ENCODE measurements around the gene FAM53B.
"Not testable (repeated sequence)": the region's sequence is repeated elsewhere in the genome, so short reads cannot be mapped to it uniquely, and the experiment has no call there.

Gene FAM53B

GRCh38 chr10:124591123-124591495, 153.1 kb downstream of the FAM53B start:
- DNase-seq (ENCODE audit: low read depth), result no peak
- no peak for TF ChIP-seq CTCF (IDR thresholded peaks at IDR 0.05; ENCODE audit: insufficient read depth, low read depth, low read length, missing control alignments)
- H3K4me3 ChIP-seq (ENCODE audit: low read length), result no peak overlapping the region

- peak; percentile 35 for DNase-seq (ENCODE audit: low read depth)
- TF ChIP-seq CTCF (IDR thresholded peaks at IDR 0.05; ENCODE audit: insufficient read depth, low read depth, low read length, missing control alignments), result peak; percentile 32
- no peak overlapping the region for H3K4me3 ChIP-seq (ENCODE audit: low read length)
Measured at GRCh38 chr10:124590216-124591122, 153.7 kb downstream of the FAM53B start.

GRCh38 chr10:124589491-124590041, 154.6 kb downstream of the FAM53B start:
- peak; percentile 49 for DNase-seq (ENCODE audit: low read depth)
- no peak for TF ChIP-seq CTCF (IDR thresholded peaks at IDR 0.05; ENCODE audit: insufficient read depth, low read depth, low read length, missing control alignments)
- H3K4me3 ChIP-seq (ENCODE audit: low read length), result no peak overlapping the region

GRCh38 chr10:124588736-124589490, 155.3 kb downstream of the FAM53B start:
- peak; percentile 24 for DNase-seq (ENCODE audit: low read depth)
- TF ChIP-seq CTCF (IDR thresholded peaks at IDR 0.05; ENCODE audit: insufficient read depth, low read depth, low read length, missing control alignments), result no peak
- no peak overlapping the region for H3K4me3 ChIP-seq (ENCODE audit: low read length)

- DNase-seq (ENCODE audit: low read depth); H3K4me3 ChIP-seq (ENCODE audit: low read length): not testable (repeated sequence)
Measured at GRCh38 chr10:124588341-124588735, 155.8 kb downstream of the FAM53B start.

- DNase-seq (ENCODE audit: low read depth), result no peak
- H3K4me3 ChIP-seq (ENCODE audit: low read length), result no peak overlapping the region
- no peak for TF ChIP-seq CTCF (IDR thresholded peaks at IDR 0.05; ENCODE audit: insufficient read depth, low read depth, low read length, missing control alignments)
Measured at GRCh38 chr10:124587811-124588211, 156.4 kb downstream of the FAM53B start.

- H3K4me3 ChIP-seq (ENCODE audit: low read length), result no peak overlapping the region
- TF ChIP-seq CTCF (IDR thresholded peaks at IDR 0.05; ENCODE audit: insufficient read depth, low read depth, low read length, missing control alignments), result no peak
- DNase-seq (ENCODE audit: low read depth), result no peak
Measured at GRCh38 chr10:124586142-124586541, 158.0 kb downstream of the FAM53B start.

Measured in epithelial cell of esophagus (primary cell).